Measurements from ENCODE around the gene SCN9A. TPM values are rescaled to one million over a fixed set of nuclear protein-coding genes. Genes with fewer than 3 reads are reported as not detected.
"Not testable (repeated sequence)": the region's sequence is repeated elsewhere in the genome, so short reads cannot be mapped to it uniquely, and the experiment has no call there.

The SCN9A gene
- 0.42 and 0.86 TPM in 2 replicates for total RNA-seq (2014; rRNA removed; shearing (Covaris generic))

DNA sequence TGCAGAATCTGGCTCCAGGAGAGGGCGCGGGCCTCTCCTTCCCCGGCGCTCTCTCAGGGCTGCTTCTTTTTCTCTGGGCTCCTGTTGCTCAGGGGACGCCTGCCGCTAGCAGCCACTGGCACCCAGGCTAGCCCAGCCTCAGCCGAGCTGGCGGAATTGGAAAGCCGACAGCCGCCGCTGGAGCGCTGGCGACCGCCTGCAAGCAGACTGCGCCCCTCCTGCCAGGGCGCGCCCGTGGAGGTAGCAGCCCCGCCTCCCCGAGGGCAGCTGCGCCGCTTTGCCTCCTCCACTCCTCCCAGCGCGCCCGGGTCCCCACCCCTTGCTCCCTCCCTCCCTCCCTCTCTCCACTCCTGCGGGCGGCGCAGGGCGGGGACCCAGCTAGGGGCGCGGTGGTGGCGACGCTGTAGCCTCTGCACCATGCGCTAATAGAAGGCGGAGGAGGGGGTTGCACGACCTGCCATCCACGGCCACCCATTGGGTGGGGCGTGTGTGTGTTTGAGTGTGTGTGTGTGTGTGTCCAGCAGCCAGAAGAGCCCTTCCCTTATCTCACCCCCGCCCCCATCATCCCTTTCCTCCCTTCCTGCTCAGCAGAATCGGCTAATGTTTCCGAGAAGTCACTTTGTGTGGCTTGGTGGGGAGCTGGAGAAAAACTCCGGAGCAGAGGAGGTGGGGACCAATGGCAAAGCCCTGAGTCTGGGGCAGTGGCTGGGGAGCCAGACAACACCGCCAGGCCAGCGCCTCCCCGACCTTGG lies at the start of gene SCN9A:
SCN9A (minus strand) TSS at position 209 of the 752 bp plus-strand sequence. CDS start 64,188 bp downstream, outside the sequence.
- DNase-seq (ENCODE audit: low read depth): peak; percentile 51

DNA sequence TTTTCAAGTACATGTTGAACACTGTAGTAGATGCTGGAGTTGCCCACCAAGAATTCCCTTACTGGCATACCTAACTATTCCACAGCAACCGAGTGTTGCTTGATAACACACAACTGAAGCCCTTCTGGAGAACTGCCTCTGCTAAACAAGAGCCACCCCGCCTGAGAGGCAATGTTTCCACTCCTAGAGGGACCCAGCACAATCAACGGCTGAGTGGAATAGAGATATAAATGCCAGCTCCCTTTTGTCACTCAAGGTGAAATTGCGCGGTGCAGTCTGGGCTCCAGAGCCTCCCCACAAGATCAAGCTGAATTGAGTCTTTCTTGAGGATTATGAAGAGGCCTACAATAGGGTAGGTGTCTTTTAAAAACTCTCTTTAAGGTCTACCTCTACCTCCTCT lies 49.1 kb upstream of the SCN9A start:
- no peak for DNase-seq (ENCODE audit: low read depth)

DNA sequence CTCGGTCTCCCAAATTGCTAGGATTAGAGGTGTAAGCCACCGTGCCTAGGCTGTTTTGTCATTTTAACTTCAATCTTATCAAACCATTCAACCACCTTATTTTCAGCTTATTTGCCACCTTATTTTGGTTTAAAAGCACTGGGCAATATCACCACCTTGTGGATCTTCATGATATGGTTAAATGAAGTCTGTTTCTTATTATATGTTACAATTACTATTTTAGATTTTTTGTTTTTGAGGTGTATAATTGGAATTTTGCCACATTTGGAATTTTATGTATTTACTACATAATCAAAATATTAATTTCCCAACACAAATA lies 43.8 kb upstream of the SCN9A start:
- peak; percentile 40 for DNase-seq (ENCODE audit: low read depth)

DNA sequence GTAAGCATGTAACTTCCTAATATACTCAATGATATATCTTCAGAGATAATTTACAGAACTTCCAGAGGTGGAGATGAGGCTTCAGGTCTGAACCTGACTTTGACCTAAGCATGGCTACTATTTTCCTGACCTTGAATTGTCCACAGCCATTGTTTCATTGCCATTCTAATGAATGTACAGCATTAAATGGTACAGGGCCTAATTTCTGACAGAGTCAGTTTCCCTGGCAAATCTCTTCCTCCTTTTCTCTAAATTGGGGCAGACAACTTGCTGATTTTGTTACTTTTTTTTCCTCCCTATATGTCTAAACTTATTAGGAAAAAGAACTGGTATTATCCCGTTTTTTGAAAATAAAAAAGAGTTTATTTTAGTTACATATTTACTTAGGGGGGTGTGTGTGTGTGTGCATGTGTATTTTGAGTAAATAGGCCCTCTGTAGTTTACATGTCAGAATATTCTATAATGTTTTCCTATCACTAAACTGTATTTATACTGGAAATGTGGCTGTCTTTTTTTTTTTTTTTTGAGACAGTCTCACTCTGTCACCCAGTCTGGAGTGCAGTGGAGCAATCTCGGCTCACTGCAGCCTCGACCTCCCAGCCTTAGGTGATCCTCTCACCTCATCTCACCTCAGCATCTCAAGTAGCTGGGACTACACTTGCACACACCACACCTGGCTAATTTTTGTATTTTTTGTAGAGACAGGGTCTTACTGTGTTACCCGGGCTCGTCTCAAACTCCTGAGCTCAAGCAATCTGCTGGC lies 43.3 kb upstream of the SCN9A start:
- no peak for DNase-seq (ENCODE audit: low read depth)

DNA sequence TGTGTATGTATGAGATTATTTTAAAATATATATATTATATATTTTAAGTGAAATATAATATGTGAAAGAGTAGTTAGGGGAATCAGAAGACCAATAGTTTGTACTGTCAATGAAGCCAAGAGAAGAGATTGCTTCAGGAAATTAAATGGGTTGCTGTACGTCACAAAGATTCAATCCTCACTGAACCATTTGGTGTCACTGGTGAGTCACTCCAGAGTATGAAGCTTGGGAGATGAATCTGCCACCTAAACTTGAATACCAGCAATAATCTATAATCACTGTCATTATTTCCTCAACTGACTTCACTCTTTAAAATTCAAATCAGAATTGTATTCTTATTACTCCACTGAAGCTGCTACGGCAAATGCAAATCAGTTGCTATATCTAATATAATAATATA lies 41.9 kb upstream of the SCN9A start:
- DNase-seq (ENCODE audit: low read depth): peak; percentile 58

DNA sequence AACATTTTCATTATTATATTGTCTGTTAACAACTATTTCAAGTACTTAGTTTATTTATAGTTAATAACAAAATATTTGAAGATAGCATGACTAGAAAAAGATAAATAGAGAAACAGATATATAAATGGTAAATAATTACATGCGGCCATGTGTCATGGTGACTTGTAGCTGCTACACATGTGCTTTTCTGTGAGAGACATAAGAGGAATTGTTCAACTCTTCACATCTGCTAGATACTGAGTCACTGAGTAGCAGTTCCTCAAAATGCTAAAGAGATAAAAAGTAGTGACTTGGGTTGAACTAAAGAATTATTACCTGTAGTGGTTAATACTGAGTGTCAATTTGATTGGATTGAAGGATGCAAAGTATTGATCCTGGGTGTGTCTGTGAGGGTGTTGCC lies 37.5 kb upstream of the SCN9A start:
- no peak for DNase-seq (ENCODE audit: low read depth)

DNA sequence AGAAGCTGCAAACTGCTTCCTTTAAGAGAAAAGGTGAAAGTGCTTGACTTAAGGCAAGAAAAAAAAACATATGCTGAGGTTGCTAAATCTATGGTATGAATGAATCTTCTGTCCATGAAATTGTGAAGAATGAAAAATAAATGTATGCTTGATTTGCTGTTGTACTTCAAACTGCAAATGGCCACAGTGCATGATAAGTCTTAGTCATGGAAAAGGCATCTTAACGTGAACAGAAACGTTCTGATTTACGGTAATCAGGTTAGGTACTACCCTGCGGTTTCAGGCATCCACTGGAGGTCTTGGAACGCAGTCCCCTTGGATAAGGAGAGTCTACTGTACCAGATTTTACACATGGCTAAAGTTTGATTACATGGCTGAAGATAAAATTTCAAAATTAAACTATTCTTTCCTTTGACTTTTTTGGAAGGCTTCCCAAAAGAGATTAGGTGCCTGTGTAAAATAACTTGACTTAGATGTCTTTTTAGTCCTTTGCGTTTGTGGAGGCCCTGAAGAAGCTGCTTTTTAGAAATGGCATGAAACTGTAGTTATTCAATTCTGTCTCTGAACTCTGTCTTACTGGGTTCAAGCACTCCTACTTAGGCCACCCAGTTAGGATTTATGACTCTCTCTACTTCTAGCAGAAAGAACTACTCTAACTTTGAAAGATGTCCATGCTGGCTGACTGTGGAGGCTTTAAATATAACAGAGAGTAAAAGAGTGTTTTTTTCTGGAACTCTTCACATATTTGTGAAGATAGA lies 35.9 kb upstream of the SCN9A start:
- DNase-seq (ENCODE audit: low read depth): peak; percentile 66

DNA sequence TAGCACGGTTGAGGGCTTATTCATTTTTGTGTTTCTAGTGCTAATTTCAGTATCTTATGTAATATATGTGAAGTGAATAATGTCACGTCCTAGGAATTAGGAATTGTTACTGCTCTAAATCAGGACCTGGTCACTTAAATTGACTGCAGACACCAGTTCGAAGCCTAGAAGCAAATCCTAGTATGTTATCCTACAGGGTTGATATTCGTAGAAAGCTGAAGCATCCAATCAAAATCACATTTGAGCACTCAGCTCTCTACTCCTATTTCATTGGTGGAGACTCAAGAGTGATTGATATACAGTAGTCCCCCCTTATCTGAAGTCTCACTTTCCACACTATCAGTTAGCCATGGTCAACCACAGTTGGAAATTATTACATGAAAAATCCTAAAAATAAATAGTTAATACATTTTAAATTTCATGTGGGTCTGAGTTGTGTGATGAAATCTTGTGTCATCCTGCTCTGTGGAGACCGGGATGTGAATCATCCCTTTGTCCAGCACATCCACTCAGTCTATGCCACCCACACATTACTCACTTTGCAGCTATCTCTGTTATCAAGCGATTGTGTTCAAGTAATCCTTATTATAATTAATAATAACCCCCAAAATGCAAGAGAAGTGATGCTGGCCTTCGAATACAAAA lies 35.2 kb upstream of the SCN9A start:
- DNase-seq (ENCODE audit: low read depth): peak; percentile 72

DNA sequence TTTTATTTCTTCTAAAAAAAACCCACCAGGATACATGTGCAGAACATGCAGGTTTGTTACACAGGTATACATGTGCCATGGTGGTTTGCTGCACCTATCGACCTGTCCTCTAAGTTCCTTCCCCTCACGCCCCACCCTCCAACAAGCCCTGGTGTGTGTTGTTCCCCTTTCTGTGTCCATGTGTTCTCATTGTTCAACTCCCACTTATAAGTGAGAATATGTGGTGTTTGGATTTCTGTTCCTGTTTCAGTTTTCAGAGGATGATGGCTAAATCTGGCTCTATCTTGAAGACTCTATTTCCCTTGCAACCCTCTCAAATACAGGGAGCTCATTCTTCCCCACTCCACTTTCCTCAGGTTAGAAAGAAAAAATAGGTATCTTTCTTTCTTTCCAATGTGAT lies 32.0 kb upstream of the SCN9A start:
- DNase-seq (ENCODE audit: low read depth): not testable (repeated sequence)

DNA sequence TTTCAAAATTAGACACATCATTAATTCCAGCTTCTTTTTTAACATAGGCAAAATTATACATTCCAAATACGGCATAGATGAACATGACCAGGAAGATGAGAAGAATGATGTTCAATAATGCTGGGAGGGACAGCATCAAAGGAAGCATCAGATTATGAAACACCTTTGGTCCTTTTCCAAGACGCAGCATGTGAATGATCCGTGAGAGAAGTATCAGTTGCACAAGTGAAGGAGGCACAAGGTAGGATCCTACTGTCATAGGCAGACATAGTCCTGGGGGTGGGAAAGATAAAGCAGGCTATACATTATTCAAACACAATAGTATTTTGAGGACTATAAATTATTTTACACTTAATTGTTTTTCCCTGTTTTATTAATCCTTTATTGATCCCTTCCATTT lies 30.6 kb upstream of the SCN9A start:
- no peak for DNase-seq (ENCODE audit: low read depth)

DNA sequence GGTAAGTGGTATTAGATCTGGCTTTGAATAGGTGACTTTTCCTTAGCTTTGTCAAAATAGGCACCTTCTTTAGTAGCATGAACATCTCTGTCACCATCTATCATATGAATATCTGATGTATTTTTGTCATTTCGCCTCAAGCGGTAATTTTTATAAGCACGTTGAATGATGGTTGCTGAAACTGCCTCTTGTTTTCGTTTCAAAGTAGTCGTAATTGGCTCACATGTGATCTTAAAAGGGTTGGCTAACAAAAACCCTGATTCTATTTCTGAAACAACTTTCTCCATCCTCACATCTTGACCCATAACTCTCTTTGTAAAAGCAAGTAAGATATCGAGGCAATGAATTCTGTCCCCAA lies 29.8 kb upstream of the SCN9A start:
- no peak for DNase-seq (ENCODE audit: low read depth)

DNA sequence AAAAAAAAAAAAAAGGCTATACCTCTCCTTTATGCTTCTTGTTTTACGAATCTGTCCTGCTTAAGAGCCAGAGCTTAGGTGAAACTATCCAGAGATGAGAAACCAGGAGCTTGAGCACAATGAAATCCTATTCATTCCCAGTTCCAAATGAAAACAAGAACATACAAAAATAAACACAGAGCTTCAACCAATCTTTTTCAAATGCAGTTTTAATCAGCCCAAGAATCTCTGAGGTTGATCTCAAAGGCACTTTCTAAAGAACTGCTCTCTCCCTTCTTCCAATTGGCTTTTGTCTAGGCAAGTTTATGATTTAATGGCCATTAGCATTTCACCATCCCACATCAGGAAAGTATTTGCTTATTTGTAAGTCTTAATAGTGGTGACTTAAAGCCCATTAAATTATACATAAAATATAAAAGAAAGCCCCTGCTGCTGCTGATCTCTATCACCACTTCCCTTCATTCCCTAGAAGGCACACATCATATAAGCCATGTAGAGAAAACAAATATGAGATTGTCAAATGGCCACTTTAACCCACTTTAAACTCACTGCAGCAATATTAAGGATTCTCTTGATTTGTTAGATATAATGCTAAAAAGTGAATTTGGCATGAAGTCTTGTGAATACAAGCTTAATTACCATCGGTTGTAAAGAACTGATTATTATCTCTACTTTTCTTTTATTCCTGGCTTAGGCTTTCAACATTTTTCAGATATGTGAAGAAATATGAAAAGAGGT lies 29.3 kb upstream of the SCN9A start:
- DNase-seq (ENCODE audit: low read depth): peak; percentile 3

DNA sequence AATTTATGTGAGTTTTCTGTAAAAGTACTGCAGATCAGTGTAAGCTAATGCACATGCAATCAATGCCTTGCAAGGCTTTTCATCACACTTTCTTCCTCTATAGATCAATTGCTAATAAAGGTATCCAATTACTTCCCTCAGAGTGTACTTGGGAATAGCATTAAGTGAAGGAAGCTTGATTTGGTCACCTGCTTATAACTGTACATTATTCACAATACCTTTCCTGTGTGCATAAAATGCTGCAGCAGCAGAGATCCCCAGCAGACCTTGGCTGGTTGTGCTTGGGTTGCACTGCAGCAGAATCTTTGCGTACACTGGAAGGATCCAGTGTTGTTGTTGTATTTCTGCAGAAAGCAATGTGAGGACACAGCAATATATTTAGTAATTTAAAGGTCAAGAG lies 18.5 kb upstream of the SCN9A start:
- DNase-seq (ENCODE audit: low read depth): no peak

DNA sequence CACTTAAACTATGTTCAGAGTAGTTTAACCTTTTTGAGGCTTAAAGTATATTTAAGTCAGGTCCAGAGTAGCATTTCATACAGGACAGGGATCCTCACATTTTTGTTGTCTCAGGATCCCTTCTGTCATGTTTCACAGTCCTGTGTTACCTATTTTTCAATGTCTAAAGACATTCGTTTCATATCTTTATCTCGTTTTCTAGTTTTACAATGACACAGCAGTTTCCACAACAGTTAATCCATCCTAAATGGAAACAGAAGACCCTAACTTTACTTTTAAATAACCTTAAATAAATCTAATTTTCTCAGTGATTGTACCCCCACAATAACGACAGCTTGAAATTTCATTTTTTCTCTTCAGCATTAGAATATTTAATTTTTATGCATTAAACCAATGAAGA lies 17.3 kb upstream of the SCN9A start:
- no peak for DNase-seq (ENCODE audit: low read depth)

DNA sequence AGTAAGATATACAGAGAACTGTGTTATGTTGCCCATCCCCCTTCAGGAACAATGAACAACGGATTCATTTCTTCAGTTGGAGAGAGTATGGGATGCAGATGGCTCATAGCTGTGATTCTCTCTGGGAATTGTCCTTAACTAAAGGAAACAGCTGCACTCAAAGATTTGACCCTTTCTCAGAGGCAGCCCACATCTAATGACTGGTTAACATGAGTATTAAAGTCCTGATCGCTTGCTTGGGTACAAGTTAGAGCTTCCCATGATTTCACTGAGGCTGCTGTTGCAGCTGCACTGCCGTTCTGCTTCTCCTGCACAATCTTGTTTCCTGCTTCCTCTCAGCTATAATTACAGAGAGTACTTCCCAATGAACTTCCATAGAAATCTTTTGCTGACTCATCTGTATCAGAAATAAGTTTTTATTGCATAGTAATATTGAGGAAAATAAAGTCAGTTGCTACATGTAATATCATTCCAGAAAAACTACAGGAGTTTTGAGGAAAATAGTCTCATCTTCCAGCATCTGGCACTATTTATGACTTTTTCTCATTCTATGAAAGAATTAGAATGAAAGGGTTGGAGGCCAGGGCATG lies 12.8 kb upstream of the SCN9A start:
- DNase-seq (ENCODE audit: low read depth): no peak

DNA sequence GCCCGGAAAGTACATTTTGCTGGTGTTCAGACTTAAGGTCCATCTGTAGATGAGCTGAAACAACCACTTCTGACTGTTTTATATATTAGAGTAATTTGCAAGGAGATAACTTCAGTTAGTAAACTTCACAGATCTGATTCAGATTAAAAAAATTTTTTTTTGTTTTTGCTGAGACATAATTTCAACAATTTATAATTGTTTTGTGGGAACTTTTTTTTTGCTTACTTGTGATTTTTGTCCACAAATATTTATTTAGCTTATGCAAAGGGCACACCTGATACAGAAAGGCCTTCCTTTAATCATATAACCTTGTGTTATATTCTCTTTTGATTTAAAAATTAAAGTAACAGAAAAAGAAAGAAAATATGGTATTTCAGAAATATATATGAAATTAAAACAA lies 9.6 kb upstream of the SCN9A start:
- no peak for DNase-seq (ENCODE audit: low read depth)

DNA sequence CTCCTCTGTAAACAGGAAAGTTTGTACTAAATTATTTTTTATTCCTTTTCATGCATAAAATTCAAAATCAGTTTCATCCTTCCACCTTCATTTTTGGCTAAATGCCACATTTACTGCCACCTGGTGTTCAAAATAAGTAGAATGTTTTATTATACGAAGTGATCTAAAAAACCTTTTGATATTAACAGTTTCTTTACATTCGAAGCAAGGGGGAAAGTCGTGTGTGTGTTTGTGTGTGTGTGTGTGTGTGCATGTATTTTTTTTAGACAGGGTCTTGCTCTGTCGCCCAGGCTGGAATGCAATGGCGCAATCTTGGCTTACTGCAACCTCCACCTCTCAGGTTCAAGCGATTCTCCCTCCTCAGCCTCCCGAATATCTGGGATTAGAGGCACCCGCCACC lies 9.0 kb upstream of the SCN9A start:
- DNase-seq (ENCODE audit: low read depth): peak; percentile 22

DNA sequence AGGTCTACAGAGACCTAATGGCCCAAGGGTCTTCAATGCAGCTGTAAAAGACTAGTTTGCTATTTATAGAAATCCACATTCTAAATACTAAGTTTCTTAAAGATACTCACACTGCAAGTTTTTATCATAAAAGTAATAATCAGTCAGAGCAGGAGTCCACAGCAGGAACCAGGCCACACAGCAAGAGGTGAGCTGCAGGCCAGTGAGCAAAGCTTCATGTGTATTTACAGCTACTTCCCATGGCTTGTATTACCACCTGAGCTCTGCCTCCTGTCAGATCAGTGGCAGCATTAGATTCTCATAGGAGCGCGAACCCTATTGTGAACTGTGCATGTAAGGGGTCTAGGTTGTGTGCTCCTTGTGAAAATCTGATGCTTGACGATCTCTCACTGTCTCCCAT lies 6.7 kb upstream of the SCN9A start:
- no peak for DNase-seq (ENCODE audit: low read depth)

DNA sequence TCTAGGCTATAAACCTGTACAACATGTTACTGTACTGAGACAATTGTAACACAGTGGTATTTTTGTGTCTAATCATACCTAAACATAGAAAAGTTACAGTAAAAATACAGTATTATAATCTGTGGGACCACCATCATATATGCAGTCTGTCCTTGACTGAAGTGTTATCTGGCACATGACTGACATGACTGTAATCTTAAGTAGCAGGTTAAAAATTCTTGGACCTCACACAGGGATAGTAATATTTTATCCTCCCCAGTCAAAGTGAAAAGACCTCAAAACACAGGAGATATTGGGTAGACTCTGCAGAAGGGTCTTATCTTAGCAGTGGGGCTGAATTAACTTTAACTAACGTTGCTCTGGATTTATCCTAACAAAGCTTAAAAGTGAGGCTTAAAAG lies 4.9 kb upstream of the SCN9A start:
- DNase-seq (ENCODE audit: low read depth): no peak

DNA sequence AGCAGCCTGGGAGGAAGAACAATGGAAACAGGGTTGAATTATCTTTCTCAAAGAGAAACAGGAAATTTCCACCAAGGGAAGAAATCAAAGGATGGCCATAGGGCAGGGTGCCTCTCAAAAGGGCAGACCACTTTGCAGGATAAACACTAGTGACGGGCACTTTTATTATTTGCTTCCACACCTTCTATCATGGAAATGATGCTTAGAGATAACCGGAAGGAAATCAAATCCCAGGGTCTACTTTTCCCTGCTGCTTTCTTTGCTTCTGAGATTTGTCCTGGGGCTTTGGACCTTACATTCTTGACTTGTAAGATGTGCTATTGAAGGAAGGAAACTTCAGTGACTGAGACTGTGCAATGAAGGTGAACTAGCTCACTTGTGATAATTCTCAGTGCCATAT lies 1.1 kb upstream of the SCN9A start:
- DNase-seq (ENCODE audit: low read depth): no peak

DNA sequence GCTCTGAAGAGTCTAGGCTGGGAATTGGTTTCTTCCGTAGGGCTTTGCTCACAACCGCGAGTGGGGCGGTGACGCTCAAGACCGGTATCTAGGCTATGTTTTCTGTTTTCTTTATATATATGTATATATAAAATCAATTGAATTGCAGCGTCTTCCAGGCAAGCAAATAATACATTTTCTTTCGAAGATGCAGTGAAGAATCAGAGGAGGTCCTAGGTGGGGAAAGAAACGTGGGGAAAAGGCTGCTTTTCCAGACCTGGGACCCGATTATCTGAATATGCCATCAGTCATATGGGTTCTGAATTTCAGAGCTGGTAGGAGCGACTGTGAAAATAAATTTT lies 714 bp upstream of the SCN9A start:
- no peak for DNase-seq (ENCODE audit: low read depth)

All from M059J (cell line).